CD1c-positive myeloid dendritic cell (primary cell): ENCODE data around the gene APBA1.

Experiments
- DNase-seq: peaks from one replicate; pipeline ENCODE4 v3.0.0-alpha.2; 2016; ENCODE audit errors: extremely low spot score

APBA1 gene

DNA sequence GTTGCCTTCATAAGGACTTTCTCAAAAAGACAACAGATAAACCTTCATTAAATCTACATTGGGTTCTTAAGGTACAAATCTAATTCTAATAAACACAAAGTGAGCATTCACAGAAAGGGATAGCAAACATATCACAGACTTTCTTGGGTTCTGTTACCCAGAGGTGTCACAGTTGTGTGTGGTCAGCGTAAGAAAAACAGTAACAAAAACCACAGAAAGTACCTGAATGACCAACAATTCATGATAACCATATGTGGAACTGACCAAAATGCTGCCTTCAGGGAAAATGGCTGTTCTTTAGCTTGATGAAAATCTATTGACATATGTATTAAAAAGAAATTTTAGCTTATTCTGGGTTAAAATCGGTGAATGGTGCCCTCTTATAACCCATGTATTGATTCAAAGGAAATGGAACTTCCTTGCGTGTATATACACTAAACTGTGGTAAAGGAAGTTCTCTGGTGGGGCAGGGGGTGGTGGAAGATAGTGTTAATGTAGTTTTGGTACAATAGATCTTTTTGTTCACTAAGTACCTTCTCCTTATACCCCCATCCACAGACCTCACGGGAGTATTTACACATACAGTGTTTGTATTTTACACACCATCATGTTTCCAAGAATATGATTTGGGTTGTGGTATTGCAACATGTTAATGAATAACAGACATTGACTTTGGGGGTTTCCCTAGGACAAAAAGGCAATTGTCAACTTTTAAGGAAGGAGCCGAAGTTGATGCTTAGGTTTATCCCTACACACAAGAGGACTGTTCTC lies 152.5 kb downstream of the APBA1 start:
- no peak for DNase-seq

DNA sequence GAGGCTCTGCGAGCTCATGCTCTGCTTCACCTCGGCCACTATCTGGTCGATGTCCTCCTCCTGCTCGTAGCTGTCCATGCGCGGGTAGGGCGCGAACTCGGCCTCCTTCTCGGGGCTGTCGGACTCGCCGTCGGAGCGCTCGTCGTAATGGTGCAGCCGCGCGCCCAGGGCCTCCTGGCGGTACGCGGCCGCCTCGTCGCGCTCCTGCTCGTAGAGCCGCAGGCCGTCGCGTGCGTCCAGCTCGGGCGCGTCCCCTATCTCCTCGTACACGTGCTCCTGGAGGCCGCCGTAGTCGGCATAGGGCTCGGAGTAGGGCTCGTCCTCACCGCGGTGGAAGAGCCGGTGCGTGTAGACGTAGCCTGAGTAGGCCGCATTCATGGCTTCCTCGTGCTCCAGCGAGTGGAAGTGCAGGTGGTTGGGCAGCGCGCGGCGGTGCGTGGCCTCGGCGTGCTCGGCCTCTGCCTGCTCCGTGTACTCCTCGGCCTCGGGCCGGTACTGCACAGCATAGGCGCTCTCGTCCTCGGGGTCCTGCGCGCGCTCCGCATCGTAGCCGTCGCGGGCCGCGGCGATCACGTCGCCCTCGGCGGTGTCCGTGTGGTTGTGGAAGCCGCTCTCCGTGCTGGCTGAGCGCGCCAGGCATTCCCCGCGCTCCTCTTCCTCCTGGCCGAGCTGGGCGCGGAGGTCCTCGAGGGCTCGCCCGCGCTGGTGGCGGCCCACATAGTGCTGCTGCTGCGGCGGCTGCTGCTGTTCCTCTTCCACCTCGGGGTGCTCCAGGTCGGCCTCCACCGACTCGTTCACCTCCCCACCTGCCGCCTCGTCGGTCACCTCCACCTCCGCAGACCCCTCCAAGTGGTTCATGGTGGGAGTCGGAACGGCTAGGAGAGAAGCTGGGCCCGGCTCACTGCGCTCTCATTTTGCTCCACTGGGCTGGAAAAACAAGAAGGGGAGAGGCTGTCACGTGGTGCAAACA lies 155.5 kb downstream of the APBA1 start:
- no peak for DNase-seq

DNA sequence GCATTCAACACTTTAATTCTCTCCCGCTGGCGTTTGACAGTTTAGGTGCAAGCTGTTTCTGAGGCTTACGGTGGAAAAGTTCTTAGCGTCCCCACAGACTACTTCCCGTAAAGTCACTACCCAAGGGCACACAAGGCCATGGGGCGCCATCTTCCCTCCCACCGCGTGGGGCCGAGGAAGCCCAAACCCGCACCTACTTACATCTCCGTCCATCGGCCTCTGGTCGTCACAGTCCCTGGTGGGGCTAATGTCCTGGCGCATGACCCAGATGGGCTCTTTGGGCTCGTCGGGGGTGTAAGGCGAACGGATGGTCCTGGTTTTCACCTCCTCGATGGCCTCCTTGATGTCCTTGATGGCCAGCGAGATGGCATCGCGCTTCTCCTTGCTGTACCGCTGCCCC lies 156.4 kb downstream of the APBA1 start:
- no peak for DNase-seq

DNA sequence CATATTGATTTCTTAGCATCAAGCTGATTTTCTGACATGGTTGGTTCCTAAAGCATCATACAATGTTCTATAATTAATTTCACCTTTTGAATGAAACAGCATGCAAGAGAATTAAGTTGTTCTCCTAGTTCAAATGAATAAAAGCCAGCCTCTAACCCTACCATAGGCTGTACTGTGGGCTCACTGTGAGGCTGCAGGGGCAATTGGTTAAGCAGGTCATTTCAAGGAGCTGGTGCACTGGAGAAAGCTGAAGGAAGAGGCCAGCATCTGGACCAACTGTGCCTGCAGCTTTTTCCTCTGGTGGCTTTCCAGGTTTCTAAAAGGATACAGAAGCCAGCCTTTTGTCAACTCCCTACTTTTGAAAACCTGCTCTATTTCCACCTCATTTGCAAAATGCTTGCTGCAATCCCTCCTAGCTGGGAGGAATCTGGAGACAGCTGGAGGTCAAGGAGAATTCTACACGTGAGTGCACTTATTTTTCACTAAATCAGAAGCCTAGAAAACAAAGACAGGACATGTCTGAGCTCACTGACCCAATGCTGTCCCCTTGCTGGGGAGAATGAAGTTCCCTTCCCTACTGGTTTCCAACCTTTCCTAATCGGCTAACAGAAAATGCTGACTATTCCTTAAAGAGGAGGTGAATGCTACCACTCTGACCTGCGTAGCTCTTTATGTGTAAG lies 158.9 kb downstream of the APBA1 start:
- DNase-seq, result no peak

DNA sequence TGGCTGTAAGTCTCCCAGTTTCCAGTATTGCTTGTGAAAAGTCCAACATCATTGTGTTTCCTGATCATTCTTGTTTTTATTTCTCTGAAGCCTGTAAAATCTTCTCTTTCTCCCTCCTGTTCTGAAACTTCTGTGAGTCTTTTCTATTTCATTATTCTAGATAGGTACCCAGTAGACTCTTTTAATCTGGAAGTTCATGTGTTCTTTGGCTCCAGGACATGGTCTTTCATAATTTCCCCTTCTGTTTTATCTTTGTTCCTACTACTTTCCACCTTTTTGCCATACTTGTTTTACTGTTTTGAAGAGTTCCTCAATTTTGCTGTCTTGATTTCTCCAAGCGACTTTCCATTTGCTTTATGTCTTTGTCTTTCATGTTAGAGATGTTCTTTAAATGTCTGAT lies 168.1 kb downstream of the APBA1 start:
- DNase-seq, result no peak

GRCh38 chr9:69502671-69503301 lies 169.4 kb downstream of the APBA1 start:
- no peak for DNase-seq

- DNase-seq, result no peak
Measured at GRCh38 chr9:69500896-69501295, 171.3 kb downstream of the APBA1 start.

DNA sequence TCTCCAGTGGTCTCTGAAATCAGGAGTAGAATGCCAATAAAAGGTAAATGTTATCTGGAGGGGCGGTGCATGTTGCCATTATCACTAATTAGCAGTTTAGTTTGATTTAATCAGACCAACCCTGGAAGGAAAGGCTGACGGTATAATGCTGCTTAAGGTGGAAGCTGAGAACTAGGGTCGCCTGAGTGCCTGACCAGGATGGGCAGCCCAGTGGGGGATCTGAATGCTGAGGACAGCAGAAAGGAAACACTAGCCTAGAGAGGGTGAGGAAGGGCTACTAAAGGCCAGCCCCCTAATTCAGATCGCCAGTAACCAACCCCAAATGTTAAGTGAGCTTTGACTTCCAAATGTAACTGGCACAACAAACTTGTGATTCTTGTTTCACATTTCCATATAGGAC lies 172.2 kb downstream of the APBA1 start:
- DNase-seq, result no peak

GRCh38 chr9:69499407-69499806 lies 172.8 kb downstream of the APBA1 start:
- no peak for DNase-seq

GRCh38 chr9:69498470-69498869 lies 173.7 kb downstream of the APBA1 start:
- DNase-seq, result no peak

DNA sequence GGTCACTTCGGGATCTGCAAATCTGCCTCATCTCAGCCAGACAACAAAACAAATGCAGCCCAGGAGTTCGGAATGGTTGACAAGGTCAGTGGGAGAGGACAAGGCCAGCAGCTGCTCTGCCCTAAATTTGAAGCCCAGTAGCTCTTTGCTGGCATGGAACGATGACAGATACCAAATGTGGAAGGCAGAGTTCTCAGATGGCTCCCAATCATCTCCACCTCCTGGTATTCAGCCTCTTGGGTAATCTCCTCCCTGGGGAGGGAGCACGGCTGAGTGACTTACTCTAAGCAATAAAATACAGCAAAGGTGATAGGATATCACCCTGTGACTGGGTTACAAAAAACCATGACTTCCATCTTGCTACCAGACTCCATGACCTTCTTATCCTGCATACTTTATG lies 174.4 kb downstream of the APBA1 start:
- DNase-seq, result no peak

- no peak for DNase-seq
Measured at GRCh38 chr9:69496846-69497450, 175.2 kb downstream of the APBA1 start.

GRCh38 chr9:69495296-69495695 lies 176.9 kb downstream of the APBA1 start:
- no peak for DNase-seq

DNA sequence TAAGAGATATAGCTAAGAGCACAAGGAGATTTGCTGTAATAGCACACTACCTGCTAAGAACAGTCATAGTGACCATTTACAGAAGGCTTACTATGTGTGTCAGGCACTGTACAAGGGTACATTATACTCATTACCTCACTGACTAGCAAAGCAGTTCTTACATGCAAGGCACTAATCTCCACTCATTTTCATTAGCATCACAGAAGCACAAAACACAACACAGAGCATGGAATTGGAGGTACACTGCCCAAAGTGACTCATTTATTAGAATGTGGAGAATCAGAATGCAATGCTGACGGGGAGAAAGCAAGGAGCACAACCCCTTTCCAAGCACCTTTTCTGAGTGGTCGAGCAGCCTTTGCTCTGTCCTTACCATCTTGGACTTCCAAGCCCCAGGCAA lies 177.4 kb downstream of the APBA1 start:
- DNase-seq, result no peak

- DNase-seq, result no peak
Measured at GRCh38 chr9:69494208-69494607, 178.0 kb downstream of the APBA1 start.

- DNase-seq, result no peak
Measured at GRCh38 chr9:69486498-69486897, 185.7 kb downstream of the APBA1 start.

GRCh38 chr9:69485466-69485865 lies 186.7 kb downstream of the APBA1 start:
- no peak for DNase-seq

DNA sequence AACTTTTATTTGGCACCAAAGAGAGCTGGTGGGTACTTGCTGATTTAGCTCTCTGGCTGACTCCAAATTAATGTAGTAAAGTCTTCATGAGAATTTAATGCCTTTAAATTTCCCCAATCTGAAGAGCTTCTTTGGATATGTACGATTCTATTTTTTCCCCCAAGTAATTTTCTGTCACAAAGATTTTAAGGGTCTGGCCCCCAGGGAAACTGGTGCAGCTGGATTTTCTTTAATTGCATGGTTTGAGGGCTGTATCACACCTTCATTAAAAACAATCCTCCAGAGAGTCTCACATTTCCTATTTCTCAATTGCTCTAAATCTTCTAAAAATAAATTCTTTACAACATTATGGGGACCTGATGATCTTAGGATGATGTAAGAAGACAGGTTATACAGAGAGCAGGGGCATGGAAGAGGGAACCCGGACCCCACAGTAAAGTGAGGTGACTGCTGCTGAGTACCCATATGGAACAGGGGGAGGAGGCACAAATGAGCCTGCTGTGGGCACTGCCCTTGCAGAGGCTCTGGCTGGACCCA lies 188.2 kb downstream of the APBA1 start:
- no peak for DNase-seq

DNA sequence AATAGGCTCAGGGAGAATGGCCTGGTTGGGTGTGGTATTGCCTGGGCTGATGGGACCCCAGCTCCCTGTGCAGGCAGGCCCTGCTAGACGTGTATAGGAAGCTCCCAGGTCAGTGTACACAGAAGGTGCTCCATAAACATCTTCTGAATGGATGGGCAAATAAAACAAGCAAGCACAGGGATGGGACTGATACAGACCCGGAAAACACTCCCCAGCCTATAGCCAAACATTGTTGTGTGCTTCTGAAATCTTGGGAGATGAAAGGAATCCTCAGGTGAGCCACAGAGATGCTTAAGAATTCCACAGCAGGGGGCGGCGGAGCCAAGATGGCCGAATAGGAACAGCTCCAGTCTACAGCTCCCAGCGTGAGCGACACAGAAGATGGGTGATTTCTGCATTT lies 195.4 kb downstream of the APBA1 start:
- DNase-seq, result no peak

DNA sequence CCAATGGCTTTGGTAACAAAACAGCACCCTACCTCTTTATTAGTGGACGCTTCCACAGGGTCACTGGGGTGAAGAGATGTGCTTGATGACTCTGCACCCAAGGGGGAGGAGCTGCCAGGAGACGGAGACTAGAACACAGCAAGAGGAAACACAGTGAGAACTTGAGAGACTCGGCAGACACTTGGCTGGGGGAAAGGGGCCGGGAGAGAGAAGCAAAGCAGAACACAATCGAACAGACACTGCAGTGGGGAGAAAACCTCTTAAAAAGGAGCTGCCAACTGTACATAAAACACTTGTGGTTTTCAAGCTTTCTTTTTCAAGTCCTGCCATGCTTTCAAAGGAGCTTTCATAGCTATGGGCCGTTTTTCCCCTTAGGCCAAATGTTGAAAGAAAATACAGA lies 196.2 kb downstream of the APBA1 start:
- DNase-seq, result no peak

GRCh38 chr9:69474821-69475220 lies 197.3 kb downstream of the APBA1 start:
- no peak for DNase-seq
